Measurements from ENCODE around the gene FHIT.

DNA sequence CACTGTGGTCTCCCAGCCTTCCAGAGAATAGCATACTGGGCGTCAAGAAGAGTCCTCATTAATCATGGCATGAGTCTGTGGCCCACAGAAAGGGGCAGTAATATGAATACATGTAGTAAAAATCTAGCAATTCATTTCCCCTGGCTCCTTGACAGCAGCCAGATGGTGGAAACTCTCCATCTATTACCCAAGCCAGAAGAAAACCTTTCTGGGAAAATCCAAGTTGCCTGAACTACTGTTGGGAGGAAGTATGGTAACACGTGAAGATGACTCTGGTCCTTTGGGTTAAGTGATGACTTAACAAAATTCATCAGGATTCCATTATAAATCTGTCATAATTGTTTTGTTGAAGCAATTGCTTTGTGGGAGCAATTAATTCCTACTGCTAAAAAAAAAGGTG, 530.5 kb downstream of the FHIT start:
- TF ChIP-seq POLR2A (IDR thresholded peaks at IDR 0.05) (no peak), POLR2AphosphoS5 (IDR thresholded peaks at IDR 0.05) (no peak), EP300 (IDR thresholded peaks at IDR 0.05) (no peak)
- TF ChIP-seq, protein P1, sequence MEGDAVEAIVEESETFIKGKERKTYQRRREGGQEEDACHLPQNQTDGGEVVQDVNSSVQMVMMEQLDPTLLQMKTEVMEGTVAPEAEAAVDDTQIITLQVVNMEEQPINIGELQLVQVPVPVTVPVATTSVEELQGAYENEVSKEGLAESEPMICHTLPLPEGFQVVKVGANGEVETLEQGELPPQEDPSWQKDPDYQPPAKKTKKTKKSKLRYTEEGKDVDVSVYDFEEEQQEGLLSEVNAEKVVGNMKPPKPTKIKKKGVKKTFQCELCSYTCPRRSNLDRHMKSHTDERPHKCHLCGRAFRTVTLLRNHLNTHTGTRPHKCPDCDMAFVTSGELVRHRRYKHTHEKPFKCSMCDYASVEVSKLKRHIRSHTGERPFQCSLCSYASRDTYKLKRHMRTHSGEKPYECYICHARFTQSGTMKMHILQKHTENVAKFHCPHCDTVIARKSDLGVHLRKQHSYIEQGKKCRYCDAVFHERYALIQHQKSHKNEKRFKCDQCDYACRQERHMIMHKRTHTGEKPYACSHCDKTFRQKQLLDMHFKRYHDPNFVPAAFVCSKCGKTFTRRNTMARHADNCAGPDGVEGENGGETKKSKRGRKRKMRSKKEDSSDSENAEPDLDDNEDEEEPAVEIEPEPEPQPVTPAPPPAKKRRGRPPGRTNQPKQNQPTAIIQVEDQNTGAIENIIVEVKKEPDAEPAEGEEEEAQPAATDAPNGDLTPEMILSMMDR (IDR thresholded peaks at IDR 0.05), result no peak

Measured in suprapubic skin (tissue), 4 donors.